Skin epidermis (tissue), 12 donors: ENCODE measurements around the gene GSTT2B.
"Not testable (repeated sequence)": the region's sequence is repeated elsewhere in the genome, so short reads cannot be mapped to it uniquely, and the experiment has no call there.

Source experiments
- H3K27ac ChIP-seq, 21 experiments: fragments of 200-600 bp; sonication (generic) in 11 of 21; one replicate each; pipeline ENCODE4 v1.5.0; 2020; ENCODE audit warnings: mild to moderate bottlenecking in 3 of 21, inconsistent platforms in 2 of 21, moderate library complexity in 2 of 21
- H3K4me3 ChIP-seq, 7 experiments: fragments of 200-600 bp; sonication (generic) in 2 of 7; one replicate each; pipeline ENCODE4 v1.5.0; 2020; ENCODE audit warnings: inconsistent platforms in 2 of 7, mild to moderate bottlenecking in 2 of 7, moderate library complexity in 1 of 7

The GSTT2B gene

GRCh38 chr22:23952794-23953405 lies 8.1 kb downstream of the GSTT2B start:
- H3K27ac ChIP-seq, H3K4me3 ChIP-seq: not testable (repeated sequence)

GRCh38 chr22:23951383-23951782 lies 9.6 kb downstream of the GSTT2B start:
- not testable (repeated sequence) for H3K27ac ChIP-seq, H3K4me3 ChIP-seq

- H3K27ac ChIP-seq = not testable (repeated sequence)
Observed at GRCh38 chr22:23949764-23950163, 11.2 kb downstream of the GSTT2B start.

GRCh38 chr22:23947391-23947790 lies 13.6 kb downstream of the GSTT2B start:
- not testable (repeated sequence) for H3K27ac ChIP-seq, H3K4me3 ChIP-seq

More at GRCh38 chr22:23949764-23950163, 11.2 kb downstream of the GSTT2B start:
- H3K4me3 ChIP-seq = not testable (repeated sequence)

- not testable (repeated sequence) for H3K27ac ChIP-seq, H3K4me3 ChIP-seq
Observed at GRCh38 chr22:23940166-23940565, 20.8 kb downstream of the GSTT2B start.

- H3K27ac ChIP-seq = no peak overlapping the region
- H3K4me3 ChIP-seq = no peak overlapping the region
Observed at GRCh38 chr22:23939017-23939357, 22.0 kb downstream of the GSTT2B start.

GRCh38 chr22:23938328-23939016 lies 22.5 kb downstream of the GSTT2B start:
- H3K4me3 ChIP-seq = no peak overlapping the region
- no peak overlapping the region for H3K27ac ChIP-seq

GRCh38 chr22:23926561-23926960 lies 34.4 kb downstream of the GSTT2B start:
- H3K27ac ChIP-seq = no peak overlapping the region

GRCh38 chr22:23925020-23925606 lies 35.9 kb downstream of the GSTT2B start:
- Histone ChIP-seq H3K4me3 (no peak overlapping the region), H3K27ac (no peak overlapping the region)

More at GRCh38 chr22:23926561-23926960, 34.4 kb downstream of the GSTT2B start:
- no peak overlapping the region for H3K4me3 ChIP-seq

- Histone ChIP-seq H3K27ac (no peak overlapping the region), H3K4me3 (no peak overlapping the region)
Observed at GRCh38 chr22:23922921-23923320, 38.1 kb downstream of the GSTT2B start.

- H3K27ac ChIP-seq, H3K4me3 ChIP-seq: not testable (repeated sequence)
Observed at GRCh38 chr22:23921586-23922201, 39.3 kb downstream of the GSTT2B start.

GRCh38 chr22:23920267-23920611 lies 40.8 kb downstream of the GSTT2B start:
- H3K4me3 ChIP-seq, H3K27ac ChIP-seq: not testable (repeated sequence)

- no peak overlapping the region for H3K27ac ChIP-seq
Observed at GRCh38 chr22:23915290-23915689, 45.7 kb downstream of the GSTT2B start.

GRCh38 chr22:23913661-23914353 lies 47.2 kb downstream of the GSTT2B start:
- H3K27ac ChIP-seq = peak overlapping the region; percentile 19 to 93 (median 87)
- peak overlapping the region; percentile 34 to 60 (median 45) for H3K4me3 ChIP-seq

More at GRCh38 chr22:23915290-23915689, 45.7 kb downstream of the GSTT2B start:
- H3K4me3 ChIP-seq = no peak overlapping the region

GRCh38 chr22:23913306-23913660 lies 47.7 kb downstream of the GSTT2B start:
- Histone ChIP-seq H3K27ac (peak overlapping the region; percentile 19 to 93 (median 87)), H3K4me3 (peak overlapping the region; percentile 34 to 60 (median 45))

- no peak overlapping the region for H3K27ac ChIP-seq
- no peak overlapping the region for H3K4me3 ChIP-seq
Observed at GRCh38 chr22:23912293-23912903, 48.6 kb downstream of the GSTT2B start.

GRCh38 chr22:23911318-23911980 lies 49.5 kb downstream of the GSTT2B start:
- Histone ChIP-seq H3K4me3 (no peak overlapping the region), H3K27ac (no peak overlapping the region)

GRCh38 chr22:23910496-23911190 lies 50.4 kb downstream of the GSTT2B start:
- Histone ChIP-seq H3K27ac (no peak overlapping the region), H3K4me3 (no peak overlapping the region)
